Ishikawa (cell line): Measurements from ENCODE around the gene EBNA1BP2.

Experiments
- CEBPB ChIP-seq: IDR thresholded peaks from 2 replicates; pipeline ENCODE4 v1.6.1; 2012
- EGR1 ChIP-seq: IDR thresholded peaks from 2 replicates; pipeline ENCODE4 v1.6.1; 2012
- EP300 ChIP-seq: IDR thresholded peaks from 2 replicates; pipeline ENCODE4 v1.6.1; 2012; ENCODE audit warnings: borderline replicate concordance
- FOXM1 ChIP-seq: IDR thresholded peaks from 2 replicates; pipeline ENCODE4 v1.6.1; 2012; ENCODE audit warnings: low read depth, borderline replicate concordance
- MAX ChIP-seq: IDR thresholded peaks from 2 replicates; pipeline ENCODE4 v1.6.1; 2012
- RAD21 ChIP-seq: IDR thresholded peaks from 2 replicates; pipeline ENCODE4 v1.6.1; 2012; ENCODE audit warnings: low read depth
- REST ChIP-seq: IDR thresholded peaks from 2 replicates; pipeline ENCODE4 v1.6.1; 2012; ENCODE audit warnings: low read depth, mild to moderate bottlenecking
- TAF1 ChIP-seq: IDR thresholded peaks from 2 replicates; pipeline ENCODE4 v1.6.1; 2012; ENCODE audit warnings: low read depth, mild to moderate bottlenecking
- TEAD4 ChIP-seq: IDR thresholded peaks from 2 replicates; pipeline ENCODE4 v1.6.1; 2012

DNA sequence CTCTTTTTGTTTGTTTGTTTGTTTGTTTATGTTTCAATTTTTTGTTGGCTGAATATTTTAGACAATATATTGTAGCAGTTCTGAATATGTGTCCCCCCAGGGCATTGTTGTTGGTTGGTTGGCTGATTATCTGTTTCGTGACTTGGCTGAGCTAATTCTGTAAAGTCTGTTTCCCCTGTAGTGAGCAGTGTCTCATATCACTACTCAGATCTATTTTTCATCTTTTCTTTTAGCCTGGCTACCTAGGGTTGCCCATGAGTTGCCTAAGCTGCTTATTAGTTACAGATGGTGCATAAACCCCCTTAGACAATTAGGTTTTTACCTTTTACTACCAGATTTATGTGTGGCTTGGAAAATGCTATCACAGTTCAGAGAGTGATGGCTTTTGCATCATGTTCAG, 32.3 kb upstream of the EBNA1BP2 start:
- TF ChIP-seq TAF1 (no peak), CEBPB (no peak), TEAD4 (no peak), FOXM1 (no peak), EP300 (no peak), RAD21 (no peak), REST (no peak), MAX (no peak), EGR1 (no peak)
